SU-DHL-6 (cell line): Measurements from ENCODE around the gene SLC39A3.

Source experiments
- H2AFZ ChIP-seq: fragments of 200-600 bp; sonication (generic); 2 replicates; pipeline ENCODE4 v1.6.1; 2014; ENCODE audit warnings: low read depth, mild to moderate bottlenecking, moderate library complexity, mixed read lengths, antibody characterized with exemption, low read length; ENCODE audit not compliant: severe bottlenecking
- H3F3A ChIP-seq: fragments of 200-600 bp; shearing (Covaris generic); 2 replicates; pipeline ENCODE4 v1.6.0; 2016; ENCODE audit warnings: antibody characterized with exemption, mild to moderate bottlenecking; ENCODE audit not compliant: insufficient read depth
- H3K27ac ChIP-seq: fragments of 200-600 bp; sonication (generic); 2 replicates; pipeline ENCODE4 v1.5.1; 2016; ENCODE audit warnings: low read depth, mild to moderate bottlenecking, low read length, moderate library complexity, mixed read lengths
- H3K27me3 ChIP-seq: fragments of 200-600 bp; sonication (generic), shearing (Covaris generic); 2 replicates; pipeline ENCODE4 v1.6.0; 2014; ENCODE audit warnings: mild to moderate bottlenecking, low read length
- H3K36me3 ChIP-seq: fragments of 200-600 bp; sonication (generic); 2 replicates; pipeline ENCODE4 v1.6.1; 2014; ENCODE audit warnings: mild to moderate bottlenecking, low read length, mixed read lengths
- H3K4me2 ChIP-seq: fragments of 300-600, 200-600 bp; shearing (Covaris generic), sonication (generic); 2 replicates; pipeline ENCODE4 v1.6.0; 2014; ENCODE audit warnings: low read length, low read depth, mild to moderate bottlenecking; ENCODE audit not compliant: poor library complexity, severe bottlenecking
- H3K4me3 ChIP-seq: fragments of 200-600 bp; sonication (generic); 2 replicates; pipeline ENCODE4 v1.5.1; 2014; ENCODE audit warnings: antibody characterized with exemption, low read length, mild to moderate bottlenecking, mixed read lengths; ENCODE audit not compliant: insufficient read depth, poor library complexity, severe bottlenecking
- H3K79me2 ChIP-seq: fragments of 200-600 bp; sonication (generic); 2 replicates; pipeline ENCODE4 v1.6.1; 2014; ENCODE audit warnings: mild to moderate bottlenecking, low read length, moderate library complexity; ENCODE audit not compliant: insufficient read depth
- H3K9ac ChIP-seq: fragments of 200-600 bp; sonication (generic); 2 replicates; pipeline ENCODE4 v1.7.0; 2014; ENCODE audit warnings: mild to moderate bottlenecking, low read length
- H3K9me2 ChIP-seq: fragments of 200-600 bp; sonication (generic); replicated peaks from 2 replicates; pipeline ENCODE4 v1.6.1; 2014; ENCODE audit warnings: low read length; ENCODE audit not compliant: insufficient read depth
- H3K9me3 ChIP-seq: fragments of 200-600 bp; sonication (generic); 2 replicates; pipeline ENCODE4 v1.6.1; 2014; ENCODE audit warnings: low read length, mixed read lengths; ENCODE audit not compliant: insufficient read depth
- H4K20me1 ChIP-seq: fragments of 200-600 bp; sonication (generic); 2 replicates; pipeline ENCODE4 v1.6.1; 2014; ENCODE audit warnings: low read depth, mild to moderate bottlenecking, antibody characterized with exemption, low read length, moderate library complexity, mixed read lengths
- CTCF ChIP-seq: fragments of 200-600 bp; sonication (generic); IDR thresholded peaks from one replicate; pipeline ENCODE4 v1.5.1; 2017; ENCODE audit warnings: antibody characterized with exemption, mild to moderate bottlenecking, low read length, moderate library complexity; ENCODE audit not compliant: insufficient read depth, poor library complexity, severe bottlenecking
- EZH2phosphoT487 ChIP-seq: fragments of 200-600 bp; sonication (generic), shearing (Covaris generic); conservative IDR thresholded peaks from 2 replicates; pipeline ENCODE4 v1.6.1; 2018; ENCODE audit warnings: mild to moderate bottlenecking, antibody characterized with exemption, low read length, moderate library complexity, mixed read lengths

The SLC39A3 gene

GRCh38 chr19:2726160-2726855 lies 13.5 kb downstream of the SLC39A3 start:
- H3K4me2 ChIP-seq, result no peak overlapping the region
- no peaks in the 10 kb centered on the region for H3F3A ChIP-seq
- H4K20me1 ChIP-seq, result no peaks in the 10 kb centered on the region
- TF ChIP-seq CTCF (no peak), EZH2phosphoT487 (no peak)
- no peak overlapping the region for H3K27ac ChIP-seq
- no peaks in the 10 kb centered on the region for H3K79me2 ChIP-seq
- H3K36me3 ChIP-seq, result no peaks in the 10 kb centered on the region
- no peaks in the 10 kb centered on the region for H3K9me2 ChIP-seq
- no peaks in the 10 kb centered on the region for H3K27me3 ChIP-seq
- H2AFZ ChIP-seq, result no peak overlapping the region
- no peak overlapping the region for H3K9ac ChIP-seq
- no peaks in the 10 kb centered on the region for H3K9me3 ChIP-seq
- H3K4me3 ChIP-seq, result no peak overlapping the region

- Histone ChIP-seq H3K27me3 (no peaks in the 10 kb centered on the region), H3K36me3 (no peaks in the 10 kb centered on the region), H3F3A (no peaks in the 10 kb centered on the region), H3K79me2 (no peaks in the 10 kb centered on the region), H3K9me2 (no peaks in the 10 kb centered on the region), H3K27ac (no peak overlapping the region), H3K4me2 (no peak overlapping the region), H3K9me3 (no peaks in the 10 kb centered on the region), H3K4me3 (no peak overlapping the region), H4K20me1 (no peaks in the 10 kb centered on the region), H2AFZ (no peak overlapping the region), H3K9ac (no peak overlapping the region)
- TF ChIP-seq EZH2phosphoT487 (no peak), CTCF (no peak)
Observed at GRCh38 chr19:2724148-2724557, 15.7 kb downstream of the SLC39A3 start.

GRCh38 chr19:2723747-2724146 lies 16.1 kb downstream of the SLC39A3 start:
- Histone ChIP-seq H3K27me3 (no peaks in the 10 kb centered on the region), H3K4me3 (no peak overlapping the region), H3K4me2 (no peak overlapping the region), H3K27ac (no peak overlapping the region), H3K79me2 (no peaks in the 10 kb centered on the region), H3K9me2 (no peaks in the 10 kb centered on the region), H3F3A (no peaks in the 10 kb centered on the region), H3K36me3 (no peaks in the 10 kb centered on the region), H3K9me3 (no peaks in the 10 kb centered on the region), H4K20me1 (no peaks in the 10 kb centered on the region), H2AFZ (no peak overlapping the region), H3K9ac (no peak overlapping the region)
- TF ChIP-seq EZH2phosphoT487 (no peak), CTCF (no peak)
